Naive thymus-derived CD4-positive, alpha-beta T cell (primary cell): Measurements from ENCODE around the gene NR2C1. TPM values are rescaled to one million over a fixed set of nuclear protein-coding genes. Genes with fewer than 3 reads are reported as not detected.

Experiments
- polyA plus RNA-seq, 2 donors: library from polyadenylated mRNA; unstranded; fragments of 300-500 nt; fragmentation: Illumina TruSeq; gene quantifications; one replicate each; pipeline ENCODE4 v1.2.3, GENCODE V29; 2021
- total RNA-seq, 6 experiments: library from RNA in 5 of 6; stranded (reverse) in 5 of 6; gene quantifications; 1 replicate in 5 of 6; 2 replicates in 1 of 6; pipeline ENCODE4 v1.2.3 and lab custom pipeline; 2021 to 2026

The NR2C1 gene
- total and polyA plus RNA-seq, 7 experiments from 2014 or later = 12.5 to 66.8 (median 40.1) TPM

Other genes with a start within 250 kb of the NR2C1 start
- 100 to 1,000 TPM in 1 of 5 experiments, 10 to 100 TPM in 4; 57.8 to 123 (median 68.5) TPM for gene NDUFA12, start 69.9 kb downstream of the NR2C1 start, total RNA-seq
- gene NDUFA12, start 69.9 kb downstream of the NR2C1 start, polyA plus RNA-seq = 100 to 1,000 TPM; 393 to 507 TPM
- 1 to 10 TPM in 3 of 5 experiments, under 1 TPM in 2; 0.70 to 8.6 (median 1.1) TPM for gene FGD6, start 143.8 kb upstream of the NR2C1 start, total RNA-seq
- gene FGD6, start 143.8 kb upstream of the NR2C1 start, polyA plus RNA-seq = 1 to 10 TPM in 1 of 2 donors, under 1 TPM in 1; 0.35 to 1.1 TPM
- 10 to 100 TPM; 37.2 to 48.8 (median 44.2) TPM for gene VEZT, start 144.2 kb upstream of the NR2C1 start, total RNA-seq
- 10 to 100 TPM; 23.2 to 26.9 TPM for gene VEZT, start 144.2 kb upstream of the NR2C1 start, polyA plus RNA-seq